GM23248 (cell line): ENCODE data around the gene AQR.

Experiments used
- EZH2 ChIP-seq: fragments of 200-600 bp; sonication (generic); IDR thresholded peaks from 2 replicates; pipeline ENCODE4 v1.6.1; 2018; ENCODE audit warnings: antibody characterized with exemption, mild to moderate bottlenecking; ENCODE audit not compliant: insufficient read depth, poor library complexity, severe bottlenecking
- EZH2phosphoT487 ChIP-seq: fragments of 200-600 bp; sonication (generic); IDR thresholded peaks from 2 replicates; pipeline ENCODE4 v1.6.1; 2018; ENCODE audit warnings: antibody characterized with exemption, moderate library complexity, mild to moderate bottlenecking, low read depth; ENCODE audit not compliant: insufficient read depth

- TF ChIP-seq EZH2: no peak
- no peak for TF ChIP-seq EZH2phosphoT487
Observed at GRCh38 chr15:34986771-34987480, 17.4 kb upstream of the AQR start.
